AG09319 (cell line): ENCODE data around the gene CTDSPL.
A peak's percentile ranks its signal among the peaks of the same experiment; 100 is the strongest.

Source experiments
- DNase-seq: peaks from one replicate; pipeline ENCODE4 v3.0.0-alpha.2; 2010; ENCODE audit warnings: low read depth; ENCODE audit errors: extremely low read depth
- CTCF ChIP-seq: IDR thresholded peaks from 2 replicates; pipeline ENCODE4 v1.5.1; 2011; ENCODE audit warnings: low read depth, mild to moderate bottlenecking, inconsistent platforms, low read length, moderate library complexity

The CTDSPL gene

DNA sequence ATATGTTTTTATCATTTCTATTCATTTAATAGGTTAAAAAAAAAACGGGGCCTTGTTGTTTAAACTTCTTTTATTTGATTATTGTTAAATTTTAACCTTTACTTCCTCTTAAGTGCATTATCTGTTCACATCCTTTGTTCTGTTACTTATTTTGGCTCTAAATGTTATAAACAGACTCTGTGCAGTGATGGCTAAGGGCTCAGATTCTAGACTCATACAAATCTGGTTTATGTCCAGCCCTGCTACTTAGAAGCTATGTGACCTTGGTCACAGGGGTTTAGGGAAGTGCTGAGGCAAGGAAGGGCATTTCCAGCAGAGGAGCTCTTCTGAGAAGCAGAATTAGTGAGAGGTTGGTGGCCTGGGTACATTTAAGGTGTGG lies 73.6 kb downstream of the CTDSPL start:
- no peak for TF ChIP-seq CTCF
- no peak for DNase-seq

- DNase-seq, result peak; percentile 78
- no peak for TF ChIP-seq CTCF
Observed at GRCh38 chr3:37935756-37936666, 74.3 kb downstream of the CTDSPL start.

- no peak for TF ChIP-seq CTCF
- DNase-seq, result no peak
Observed at GRCh38 chr3:37937156-37937555, 75.5 kb downstream of the CTDSPL start.

GRCh38 chr3:37938011-37938410 lies 76.3 kb downstream of the CTDSPL start:
- no peak for TF ChIP-seq CTCF
- DNase-seq, result no peak

DNA sequence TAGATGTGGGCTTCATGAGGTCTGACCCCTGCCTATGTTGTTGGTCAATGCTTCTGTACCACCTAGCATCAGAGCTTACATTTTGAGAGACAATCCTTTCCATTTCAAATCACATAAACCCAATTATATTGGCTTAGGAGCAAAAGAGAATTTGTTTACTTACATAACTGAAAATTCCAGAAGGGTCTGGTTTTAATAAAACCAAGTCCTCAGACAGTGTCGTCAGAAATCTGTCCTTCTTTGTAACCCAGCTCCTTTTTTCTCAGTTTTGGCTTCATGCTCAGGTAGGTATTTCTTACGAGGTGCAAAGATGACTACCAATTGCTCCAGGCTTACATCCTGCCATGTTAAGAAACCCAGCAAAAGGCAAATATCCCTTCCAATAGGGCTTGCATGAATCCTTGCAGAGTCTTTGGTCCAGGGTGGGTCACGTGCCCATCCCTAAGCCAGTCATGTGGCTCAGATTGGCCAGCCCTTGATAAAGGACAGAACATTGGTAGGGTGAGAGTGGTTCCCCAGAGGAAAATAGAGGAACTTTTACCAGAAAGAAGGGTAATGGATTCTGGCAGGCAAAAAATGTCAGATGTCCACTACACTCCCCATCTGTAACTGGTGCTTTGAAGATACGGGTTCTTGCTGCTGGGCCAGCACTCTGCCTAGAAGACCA lies 78.7 kb downstream of the CTDSPL start:
- TF ChIP-seq CTCF, result no peak
- no peak for DNase-seq

GRCh38 chr3:37941608-37942508 lies 80.2 kb downstream of the CTDSPL start:
- no peak for DNase-seq
- TF ChIP-seq CTCF, result no peak

- no peak for DNase-seq
Observed at GRCh38 chr3:37942646-37943045, 81.0 kb downstream of the CTDSPL start.

More at GRCh38 chr3:37942646-37943045, 81.0 kb downstream of the CTDSPL start:
- TF ChIP-seq CTCF, result no peak
